Ramos (cell line): ENCODE data around the gene GRID1.

Experiments used
- in situ Hi-C: fragments of 300-500 bp; cut with MboI; formaldehyde crosslinking; loops from one replicate; pipeline ENCODE4 v1.14.3; 2022; ENCODE audit warnings: low sequenced_read_pairs; ENCODE audit not compliant: unreplicated experiment

The GRID1 gene

DNA sequence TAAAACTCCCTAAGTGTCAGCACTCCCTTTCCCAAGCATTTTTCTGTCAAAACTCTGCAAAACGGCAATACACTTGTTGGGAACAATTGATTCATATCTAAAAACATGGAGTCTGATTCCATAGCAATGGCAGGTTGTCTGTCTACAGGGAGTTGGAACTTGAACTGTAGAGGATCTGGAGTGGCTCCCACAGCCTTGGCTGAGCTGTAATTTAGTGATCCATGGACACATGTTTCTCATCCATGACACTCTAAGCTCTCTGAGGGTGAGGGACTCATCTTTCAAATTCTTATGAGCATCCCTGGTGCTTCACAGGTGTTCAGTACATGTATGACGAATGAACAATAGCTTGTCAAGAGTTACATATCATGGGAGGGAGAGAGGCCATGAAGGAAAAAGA, 466.1 kb downstream of the GRID1 start:
- in situ Hi-C loops = no loop called here

DNA sequence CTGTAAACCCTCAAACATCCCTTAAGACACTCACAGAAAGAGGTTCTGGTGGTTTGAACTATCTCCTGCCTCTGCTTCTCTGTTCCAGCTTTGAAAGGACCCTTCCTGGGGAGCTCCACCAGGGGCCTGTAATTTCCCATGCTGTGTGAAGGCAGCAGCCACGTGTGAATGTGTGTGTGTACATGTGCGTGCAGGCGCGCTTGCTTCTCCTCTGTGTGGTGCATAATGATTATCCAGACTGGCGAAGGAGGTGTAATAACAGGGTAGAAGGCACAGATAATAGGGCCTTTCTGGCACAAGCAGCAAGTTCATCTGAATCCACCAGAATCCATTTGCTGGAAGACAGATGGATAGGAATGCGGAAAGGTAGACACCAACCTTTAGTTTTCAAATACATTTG, 466.5 kb downstream of the GRID1 start:
- in situ Hi-C loops = no loop called here

- in situ Hi-C loops = no loop called here
Observed at GRCh38 chr10:85891472-85891871, 475.1 kb downstream of the GRID1 start.

DNA sequence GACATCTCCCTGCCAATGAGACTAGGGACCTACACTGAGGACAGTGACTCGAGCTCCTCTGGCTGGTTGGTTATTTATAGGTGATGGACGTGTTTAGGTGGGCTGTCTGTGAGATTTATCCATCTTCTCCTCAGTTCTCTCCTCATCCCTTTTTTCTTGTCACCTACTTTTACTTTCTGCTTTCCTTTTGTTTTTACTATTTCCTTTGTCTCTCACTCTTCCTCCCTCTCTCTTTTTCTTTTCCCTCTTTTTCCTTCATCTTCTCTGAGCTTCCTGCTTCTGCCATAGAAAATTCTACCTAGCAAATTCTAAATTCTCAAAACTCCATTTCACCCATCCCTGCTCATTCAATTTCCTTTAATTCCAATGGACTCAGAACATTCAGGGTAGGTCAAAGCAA, 478.0 kb downstream of the GRID1 start:
- in situ Hi-C loops = no loop called here

DNA sequence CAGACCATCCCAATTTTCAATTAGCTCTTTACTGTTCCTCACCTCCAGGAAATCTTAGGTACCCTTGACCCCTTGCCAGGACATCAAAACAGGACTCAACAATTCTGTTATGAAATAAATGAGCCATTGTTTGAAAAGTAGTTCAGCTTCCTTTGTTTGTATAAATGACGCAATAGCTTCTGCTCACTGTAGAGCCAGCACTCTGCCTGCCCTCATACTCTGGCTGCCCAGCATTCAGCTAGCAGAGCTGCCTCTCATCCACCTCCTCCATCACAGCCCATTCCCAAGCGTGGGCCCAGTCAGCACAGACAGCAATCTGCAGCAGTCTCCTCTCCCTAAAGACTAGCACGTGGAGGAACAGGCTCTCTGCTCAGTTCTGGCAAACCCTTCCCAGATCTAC, 478.6 kb downstream of the GRID1 start:
- in situ Hi-C loops = no loop called here

GRCh38 chr10:85874208-85874607, 492.4 kb downstream of the GRID1 start:
- in situ Hi-C loops = no loop called here

DNA sequence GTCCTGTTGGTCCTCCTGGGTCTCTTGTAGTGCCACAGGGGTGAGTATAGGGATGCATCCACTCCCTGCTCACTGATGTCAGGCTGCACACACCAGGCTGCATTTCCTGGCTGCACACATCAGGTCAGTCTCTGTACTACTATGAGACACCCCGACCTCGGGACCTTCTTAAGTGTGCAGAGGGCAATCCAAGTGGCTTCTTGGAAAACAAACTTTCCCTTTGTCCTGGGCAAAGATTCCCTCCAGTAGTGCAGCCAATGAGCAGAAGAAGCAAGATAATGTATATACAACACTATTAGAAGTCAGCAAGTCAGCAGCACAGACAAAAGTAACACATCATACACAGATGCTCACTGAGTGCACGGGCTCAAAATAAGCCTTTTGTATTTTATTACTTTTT, 493.5 kb downstream of the GRID1 start:
- in situ Hi-C loops = no loop called here

GRCh38 chr10:85868627-85869499, 497.7 kb downstream of the GRID1 start:
- in situ Hi-C loops = no loop called here

- in situ Hi-C loops = no loop called here
Observed at GRCh38 chr10:85864868-85865526, 501.6 kb downstream of the GRID1 start.

DNA sequence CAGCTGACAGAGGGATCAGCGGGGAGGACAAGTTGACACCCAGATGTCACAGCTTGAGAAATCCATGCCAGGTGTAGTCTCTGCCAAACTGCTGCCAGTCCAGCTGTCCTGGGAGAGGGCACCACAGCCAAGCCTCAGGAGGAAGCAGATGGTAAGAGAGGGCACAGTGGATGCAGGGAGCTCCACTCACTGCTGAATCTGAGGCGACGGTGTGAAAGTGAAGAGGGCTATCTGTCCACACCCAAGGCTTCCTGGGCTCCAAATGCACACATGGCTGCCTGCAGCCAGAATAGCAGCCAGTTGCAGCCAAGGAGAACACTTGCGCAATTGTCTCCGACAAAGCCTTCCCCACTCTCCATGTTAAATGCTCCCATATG, 502.4 kb downstream of the GRID1 start:
- in situ Hi-C loops = no loop called here

DNA sequence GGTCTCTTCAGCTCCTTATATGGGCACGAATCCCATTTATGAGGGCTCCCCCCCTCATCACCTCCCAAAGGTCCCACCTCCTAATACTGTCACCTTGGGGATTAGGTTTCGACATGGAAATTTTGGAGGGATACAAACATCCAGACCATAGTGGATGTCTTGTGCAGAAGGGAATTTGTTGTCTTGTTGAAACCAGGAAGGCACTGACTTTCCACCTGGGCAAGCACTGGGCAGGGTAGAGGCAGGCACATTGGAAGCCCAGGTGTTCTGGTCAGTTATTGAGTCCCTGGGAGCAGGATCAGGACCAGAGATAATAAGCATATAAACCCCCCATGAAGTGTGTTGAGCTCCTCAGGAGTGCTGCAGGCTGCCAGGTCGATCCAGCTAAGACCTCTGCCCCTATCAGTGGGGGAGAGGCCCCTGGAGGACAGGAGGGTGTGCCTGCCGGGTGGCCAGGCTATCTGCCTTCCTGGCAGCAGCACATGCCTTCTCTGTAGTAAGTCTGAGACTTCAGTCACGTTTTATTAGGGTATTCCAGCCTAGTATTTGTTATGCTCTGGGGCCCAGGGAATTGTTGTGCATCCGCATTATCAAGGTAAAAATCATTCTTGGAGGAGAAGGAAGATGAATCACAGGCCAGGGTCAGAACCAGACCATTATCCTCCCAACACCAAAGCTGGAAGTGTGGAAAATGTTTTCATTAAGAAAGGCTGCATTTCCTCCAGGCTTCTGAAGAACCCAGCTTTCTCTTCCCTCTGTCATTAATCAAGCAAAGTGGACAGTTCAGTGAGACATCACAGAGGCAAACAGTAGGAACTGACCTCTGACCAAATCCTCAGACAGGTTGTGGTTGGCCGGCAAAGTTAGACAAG, 503.1 kb downstream of the GRID1 start:
- in situ Hi-C loops = no loop called here

- in situ Hi-C loops = no loop called here
Observed at GRCh38 chr10:85862771-85863170, 503.8 kb downstream of the GRID1 start.

DNA sequence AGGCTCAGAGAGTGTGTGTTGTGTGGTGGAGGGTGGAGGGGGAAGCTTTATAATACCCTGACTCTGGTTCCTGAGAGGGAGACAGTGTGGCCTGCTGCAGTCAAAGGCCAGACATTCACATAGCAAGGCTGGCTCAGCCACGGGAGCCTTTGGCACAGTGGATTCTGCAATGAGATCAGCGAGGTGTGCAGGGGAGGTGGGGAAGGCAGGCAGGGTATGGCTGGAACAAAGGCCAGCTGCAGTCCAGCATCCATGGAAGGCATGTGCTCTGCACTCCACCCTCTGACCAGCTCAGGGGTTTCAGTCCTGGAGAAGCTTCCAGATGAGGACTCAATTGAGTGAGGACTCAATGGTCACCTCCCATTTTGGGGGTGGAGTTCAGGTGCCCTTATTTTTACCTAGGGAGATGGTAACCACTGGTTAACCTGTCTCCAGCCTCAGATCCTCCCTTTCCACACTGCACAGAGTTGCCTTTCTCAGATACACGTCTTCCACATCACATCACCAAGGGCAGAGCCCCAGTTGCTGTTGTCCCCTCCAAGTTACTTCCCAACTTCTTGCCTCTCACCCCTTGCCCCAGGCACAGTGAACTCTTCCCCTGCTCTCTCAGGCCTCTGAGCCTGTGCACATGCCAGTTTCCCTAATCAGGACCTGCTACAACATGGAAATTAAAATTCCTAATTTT, 504.9 kb downstream of the GRID1 start:
- in situ Hi-C loops = no loop called here

DNA sequence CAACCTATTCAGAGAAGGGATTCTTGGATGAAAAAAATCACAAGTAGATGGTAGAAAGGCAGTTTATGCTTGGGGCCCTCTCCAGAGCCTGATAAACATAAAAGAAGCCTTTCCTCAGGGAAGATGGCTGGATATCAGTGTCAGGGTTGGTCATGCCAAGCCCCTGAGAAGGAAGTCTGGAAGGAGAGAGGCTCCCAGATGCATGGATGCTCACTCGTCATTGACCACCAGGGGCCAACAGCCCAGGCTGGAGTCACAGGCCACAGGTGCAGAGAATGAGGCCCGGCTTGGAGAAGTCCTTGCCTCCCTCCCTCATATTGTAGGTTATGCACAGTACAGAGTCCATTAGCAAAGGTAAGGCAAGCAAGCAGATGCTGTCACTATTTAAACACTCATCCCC, 506.7 kb downstream of the GRID1 start:
- in situ Hi-C loops = no loop called here

GRCh38 chr10:85858776-85859515, 507.6 kb downstream of the GRID1 start:
- in situ Hi-C loops = no loop called here

GRCh38 chr10:85857791-85858190, 508.8 kb downstream of the GRID1 start:
- in situ Hi-C loops = no loop called here

DNA sequence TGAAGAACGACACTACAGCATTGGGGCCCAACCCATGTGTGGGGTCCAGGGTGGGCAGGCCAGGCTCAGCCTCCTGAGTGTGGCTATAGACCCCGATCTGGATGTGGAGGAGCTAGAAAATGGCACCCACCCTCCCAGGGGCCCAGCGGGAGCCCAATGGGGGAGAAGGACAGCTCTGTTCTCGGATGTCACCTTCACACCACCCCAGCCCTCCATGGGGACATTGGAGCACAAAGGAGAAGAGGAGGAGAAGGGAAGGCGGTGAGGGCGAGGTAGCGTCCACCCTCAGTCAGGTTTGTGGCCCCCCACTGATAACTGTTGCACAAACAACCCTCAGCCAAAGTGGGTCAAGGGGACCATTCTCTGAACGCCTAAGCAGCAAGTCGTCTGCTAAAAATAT, 509.3 kb downstream of the GRID1 start:
- in situ Hi-C loops = no loop called here

- in situ Hi-C loops = no loop called here
Observed at GRCh38 chr10:85851934-85852333, 514.7 kb downstream of the GRID1 start.

DNA sequence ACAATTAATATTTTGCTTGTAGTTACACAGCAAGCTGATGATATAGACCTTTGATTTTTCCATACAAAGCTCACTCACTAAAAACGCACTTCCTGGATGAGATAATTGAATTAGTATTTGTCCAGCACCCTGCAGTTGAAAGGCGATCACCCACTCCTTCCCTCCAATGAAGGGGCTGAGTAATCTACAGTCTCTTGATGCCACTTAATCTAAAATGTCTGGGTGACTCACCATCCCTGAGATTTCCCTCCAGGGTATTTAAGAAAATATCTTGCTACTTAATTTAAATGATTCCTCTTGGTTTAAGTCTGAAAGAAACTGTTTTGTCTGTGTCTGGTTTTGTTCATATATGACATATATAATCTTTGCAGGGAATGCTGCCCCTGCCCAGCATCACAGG, 515.3 kb downstream of the GRID1 start:
- in situ Hi-C loops = no loop called here

DNA sequence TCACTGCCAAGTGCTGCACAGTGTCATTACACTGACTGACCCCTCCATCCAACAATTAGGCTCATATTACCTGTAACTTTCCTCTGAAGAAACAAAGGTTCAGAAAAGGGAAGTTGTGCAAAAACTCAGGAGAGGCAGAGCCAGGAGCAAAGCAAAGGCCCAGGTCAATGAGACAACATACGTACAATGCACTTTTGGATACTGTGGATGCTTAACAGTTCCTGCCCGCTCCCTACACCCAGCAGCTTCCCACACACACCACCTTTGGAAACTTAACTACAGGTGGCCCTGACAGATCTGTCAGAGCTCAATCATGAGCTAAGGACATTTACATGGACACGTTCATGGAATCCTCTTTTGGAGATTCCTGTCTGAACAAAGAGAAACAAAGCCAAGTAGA, 515.9 kb downstream of the GRID1 start:
- in situ Hi-C loops = no loop called here
